Right kidney (tissue), 9 donors: ENCODE results near the gene MRTFB.
A peak's percentile ranks its signal among the peaks of the same experiment; 100 is the strongest.
"Not testable (repeated sequence)": the region's sequence is repeated elsewhere in the genome, so short reads cannot be mapped to it uniquely, and the experiment has no call there.

Experiments
- DNase-seq: peaks from one replicate; pipeline ENCODE4 v3.0.0-alpha.2; 2016
- long read RNA-seq, 8 donors: transcript quantifications; one replicate each; lab custom pipeline, GENCODE V29; 2026

MRTFB gene
- long read RNA-seq, donor 1 = 0 reads
- long read RNA-seq, donor 2, full-length matches to known transcripts = 1 of 1 reads
- long read RNA-seq, donor 2, partial matches to known transcripts = 0 of 1 reads
- long read RNA-seq, donor 2, other reads (novel, unspliced or antisense) = 0 of 1 reads
- long read RNA-seq, donor 3, full-length matches to known transcripts = 1 of 1 reads
- long read RNA-seq, donor 3, partial matches to known transcripts = 0 of 1 reads
- long read RNA-seq, donor 3, other reads (novel, unspliced or antisense) = 0 of 1 reads
- long read RNA-seq, donor 4 = 0 reads
- long read RNA-seq, donor 5 = 0 reads
- long read RNA-seq, donor 6, full-length matches to known transcripts = 2 of 2 reads
- long read RNA-seq, donor 6, partial matches to known transcripts = 0 of 2 reads
- long read RNA-seq, donor 6, other reads (novel, unspliced or antisense) = 0 of 2 reads
- long read RNA-seq, donor 7 = 0 reads
- long read RNA-seq, donor 8, full-length matches to known transcripts = 1 of 1 reads
- long read RNA-seq, donor 8, partial matches to known transcripts = 0 of 1 reads
- long read RNA-seq, donor 8, other reads (novel, unspliced or antisense) = 0 of 1 reads

- DNase-seq = peak; percentile 98
Observed at GRCh38 chr16:14070877-14071575, at the start of gene MRTFB. Gene MRTFB, plus strand, starts transcription at chr16:14071319. Its CDS starts 69,288 bp downstream, at chr16:14140607.

- DNase-seq = not testable (repeated sequence)
Observed at GRCh38 chr16:14023526-14023925, 47.6 kb upstream of the MRTFB start.

- no peak for DNase-seq
Observed at GRCh38 chr16:14024283-14024682, 46.8 kb upstream of the MRTFB start.

GRCh38 chr16:14026572-14027285, 44.4 kb upstream of the MRTFB start:
- no peak for DNase-seq

- DNase-seq = no peak
Observed at GRCh38 chr16:14028202-14028601, 42.9 kb upstream of the MRTFB start.

GRCh38 chr16:14029658-14030057, 41.5 kb upstream of the MRTFB start:
- DNase-seq = no peak

GRCh38 chr16:14035092-14035491, 36.0 kb upstream of the MRTFB start:
- no peak for DNase-seq

- DNase-seq = no peak
Observed at GRCh38 chr16:14036889-14037288, 34.2 kb upstream of the MRTFB start.

- no peak for DNase-seq
Observed at GRCh38 chr16:14037960-14038359, 33.2 kb upstream of the MRTFB start.

- no peak for DNase-seq
Observed at GRCh38 chr16:14041164-14041563, 30.0 kb upstream of the MRTFB start.

GRCh38 chr16:14042706-14043105, 28.4 kb upstream of the MRTFB start:
- peak; percentile 13 for DNase-seq

GRCh38 chr16:14043278-14043677, 27.8 kb upstream of the MRTFB start:
- DNase-seq = no peak

- no peak for DNase-seq
Observed at GRCh38 chr16:14043793-14044192, 27.3 kb upstream of the MRTFB start.

GRCh38 chr16:14047121-14047859, 23.8 kb upstream of the MRTFB start:
- not testable (repeated sequence) for DNase-seq

GRCh38 chr16:14050291-14051027, 20.7 kb upstream of the MRTFB start:
- no peak for DNase-seq

- no peak for DNase-seq
Observed at GRCh38 chr16:14051103-14051729, 19.9 kb upstream of the MRTFB start.

- no peak for DNase-seq
Observed at GRCh38 chr16:14056970-14057369, 14.1 kb upstream of the MRTFB start.

- no peak for DNase-seq
Observed at GRCh38 chr16:14057878-14058382, 13.2 kb upstream of the MRTFB start.

GRCh38 chr16:14061732-14062259, 9.3 kb upstream of the MRTFB start:
- no peak for DNase-seq

GRCh38 chr16:14062261-14062660, 8.9 kb upstream of the MRTFB start:
- no peak for DNase-seq
